Skin epidermis (tissue), 12 donors: ENCODE results near the gene QRICH1.

Source experiments
- H3K27ac ChIP-seq, 21 experiments: fragments of 200-600 bp; sonication (generic) in 11 of 21; one replicate each; pipeline ENCODE4 v1.5.0; 2020; ENCODE audit warnings: mild to moderate bottlenecking in 3 of 21, inconsistent platforms in 2 of 21, moderate library complexity in 2 of 21
- H3K4me3 ChIP-seq, 7 experiments: fragments of 200-600 bp; sonication (generic) in 2 of 7; one replicate each; pipeline ENCODE4 v1.5.0; 2020; ENCODE audit warnings: inconsistent platforms in 2 of 7, mild to moderate bottlenecking in 2 of 7, moderate library complexity in 1 of 7

QRICH1 gene, protein sequence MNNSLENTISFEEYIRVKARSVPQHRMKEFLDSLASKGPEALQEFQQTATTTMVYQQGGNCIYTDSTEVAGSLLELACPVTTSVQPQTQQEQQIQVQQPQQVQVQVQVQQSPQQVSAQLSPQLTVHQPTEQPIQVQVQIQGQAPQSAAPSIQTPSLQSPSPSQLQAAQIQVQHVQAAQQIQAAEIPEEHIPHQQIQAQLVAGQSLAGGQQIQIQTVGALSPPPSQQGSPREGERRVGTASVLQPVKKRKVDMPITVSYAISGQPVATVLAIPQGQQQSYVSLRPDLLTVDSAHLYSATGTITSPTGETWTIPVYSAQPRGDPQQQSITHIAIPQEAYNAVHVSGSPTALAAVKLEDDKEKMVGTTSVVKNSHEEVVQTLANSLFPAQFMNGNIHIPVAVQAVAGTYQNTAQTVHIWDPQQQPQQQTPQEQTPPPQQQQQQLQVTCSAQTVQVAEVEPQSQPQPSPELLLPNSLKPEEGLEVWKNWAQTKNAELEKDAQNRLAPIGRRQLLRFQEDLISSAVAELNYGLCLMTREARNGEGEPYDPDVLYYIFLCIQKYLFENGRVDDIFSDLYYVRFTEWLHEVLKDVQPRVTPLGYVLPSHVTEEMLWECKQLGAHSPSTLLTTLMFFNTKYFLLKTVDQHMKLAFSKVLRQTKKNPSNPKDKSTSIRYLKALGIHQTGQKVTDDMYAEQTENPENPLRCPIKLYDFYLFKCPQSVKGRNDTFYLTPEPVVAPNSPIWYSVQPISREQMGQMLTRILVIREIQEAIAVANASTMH

GRCh38 chr3:49093853-49094767, at the start of gene QRICH1:
TSS of gene QRICH1 (minus strand) at chr3:49094071. CDS start at chr3:49077017, 17,054 bp downstream.
- Histone ChIP-seq H3K4me3 (peak within 1 kb of the TSS; percentile 85 to 100 (median 96)), H3K27ac (peak within 1 kb of the TSS; percentile 86 to 99 (median 97))

DNA sequence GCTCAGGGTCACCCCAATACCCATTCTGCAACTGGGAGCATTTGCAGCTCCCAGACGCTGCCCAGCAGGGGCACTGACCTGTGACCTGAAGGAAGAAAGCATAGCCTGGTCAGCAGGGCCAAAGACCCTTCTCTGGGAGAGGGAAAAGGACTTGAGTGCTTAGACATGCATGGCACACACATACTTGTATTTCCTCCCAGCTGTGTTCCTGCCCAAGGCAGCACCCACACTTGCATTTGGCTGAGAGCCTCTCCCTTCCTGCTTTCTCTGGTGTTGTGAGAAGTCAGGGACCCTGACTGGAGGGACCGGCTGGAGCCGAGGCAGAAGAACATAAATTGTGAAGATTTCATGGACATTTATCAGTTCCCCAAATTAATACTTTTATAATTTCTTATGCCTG, 46.2 kb upstream of the QRICH1 start:
- no peak overlapping the region for H3K27ac ChIP-seq
- H3K4me3 ChIP-seq: no peak overlapping the region

DNA sequence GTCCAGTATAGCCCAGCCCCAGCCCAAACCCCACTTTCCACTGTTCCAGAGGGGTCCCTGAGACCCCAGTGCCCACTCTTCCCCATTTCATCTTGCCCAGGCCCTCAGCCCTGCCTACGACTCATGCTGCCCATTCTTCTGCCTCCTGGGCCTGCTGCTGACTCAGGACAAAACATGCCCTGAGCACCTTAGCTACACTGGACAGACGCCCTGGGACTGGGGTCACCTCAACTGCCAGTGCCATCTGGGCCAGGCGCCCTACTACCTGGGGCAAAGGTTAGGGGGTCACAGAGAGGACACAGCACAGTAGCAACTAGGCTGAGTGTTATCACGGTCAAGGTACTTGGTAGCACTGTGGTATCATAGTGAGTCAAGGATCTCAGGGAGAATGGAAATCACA, 41.6 kb upstream of the QRICH1 start:
- H3K27ac ChIP-seq: no peak overlapping the region
- no peak overlapping the region for H3K4me3 ChIP-seq

DNA sequence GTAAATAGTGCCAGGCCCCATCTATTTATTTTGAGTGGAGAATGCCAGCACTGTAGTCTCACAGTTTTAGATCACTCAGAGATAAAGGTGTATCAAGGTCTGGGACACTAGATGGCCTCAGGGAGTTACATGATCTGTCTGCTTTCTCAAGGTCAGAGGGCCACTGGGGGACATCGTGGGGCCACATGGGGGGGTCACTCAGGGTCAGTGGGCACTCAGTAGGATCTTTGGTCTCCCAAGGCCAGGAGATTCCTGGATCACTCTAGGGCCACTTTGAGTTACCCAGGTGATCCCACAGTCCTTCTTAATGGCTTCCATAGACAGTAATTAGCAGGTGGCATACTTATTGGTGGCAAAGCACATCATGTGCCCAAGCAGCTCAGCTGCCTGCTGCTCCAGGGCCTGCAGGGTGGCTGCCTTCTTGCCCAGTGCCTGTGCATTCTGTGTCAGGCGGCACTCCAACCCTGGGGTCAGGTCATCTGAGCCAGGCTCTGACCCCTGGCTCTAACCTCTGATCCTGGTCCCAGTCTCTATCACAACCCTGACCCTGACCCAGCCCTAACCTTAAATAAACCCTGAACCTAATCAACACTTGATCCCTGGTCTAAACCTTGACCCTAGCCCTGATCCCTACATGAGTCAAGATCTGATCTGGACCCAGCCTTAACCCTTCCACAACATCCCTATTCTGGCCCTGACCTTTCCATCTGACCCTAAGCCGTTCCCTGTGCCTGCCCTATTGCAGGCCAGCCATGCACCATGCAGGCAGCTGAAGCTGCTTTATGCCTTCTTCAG, 40.8 kb upstream of the QRICH1 start:
- H3K4me3 ChIP-seq: no peak overlapping the region
- peak overlapping the region in 4 of 21 experiments; percentile 80 to 90 (median 82) for H3K27ac ChIP-seq

DNA sequence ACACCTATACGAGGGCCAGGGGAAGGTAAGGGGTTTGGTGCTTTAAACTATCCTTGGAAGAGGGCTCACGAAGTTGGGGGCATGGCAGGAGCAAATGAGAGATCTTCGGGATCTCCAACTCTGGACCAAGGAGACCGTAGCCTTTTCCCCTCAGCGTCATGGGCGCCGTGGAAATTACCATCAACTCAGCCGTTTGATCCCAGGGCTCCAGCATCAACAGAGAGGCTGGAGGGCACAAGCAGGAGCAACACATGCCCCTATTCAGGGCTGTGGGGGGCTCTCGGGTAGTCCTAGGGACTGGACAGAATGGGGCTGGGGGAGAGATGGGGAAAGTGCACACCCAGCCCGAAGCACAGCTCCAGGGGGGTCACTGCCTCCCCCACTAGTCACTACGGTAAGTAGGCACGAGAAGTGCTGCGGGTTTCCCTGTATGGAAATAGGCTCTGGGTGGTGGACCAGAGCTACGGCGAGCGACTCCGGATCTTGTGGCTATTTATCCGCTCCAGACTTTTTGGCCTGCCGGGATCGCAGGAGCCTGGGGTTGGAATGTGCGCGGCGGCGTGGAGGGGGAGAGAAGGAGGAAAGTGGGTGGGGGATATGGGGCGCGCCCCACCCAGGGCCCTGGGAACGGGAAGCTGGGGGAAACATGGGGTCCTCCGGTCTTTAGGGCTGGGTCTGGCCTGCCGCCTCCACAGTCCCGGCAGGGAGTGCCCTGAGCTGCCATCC, 39.5 kb upstream of the QRICH1 start:
- H3K27ac ChIP-seq: peak overlapping the region; percentile 20 to 92 (median 84)

GRCh38 chr3:49132437-49133225, 38.8 kb upstream of the QRICH1 start, which contains the start of gene LAMB2:
TSS of gene LAMB2 (minus strand) at chr3:49133050. CDS start at chr3:49132867, 183 bp downstream.
- Histone ChIP-seq H3K27ac (peak within 1 kb of the TSS; percentile 20 to 92 (median 84)), H3K4me3 (peak within 1 kb of the TSS; percentile 43 to 64 (median 58))

More for the DNA sequence above, 39.5 kb upstream of the QRICH1 start:
- H3K4me3 ChIP-seq: peak overlapping the region; percentile 43 to 64 (median 58)

DNA sequence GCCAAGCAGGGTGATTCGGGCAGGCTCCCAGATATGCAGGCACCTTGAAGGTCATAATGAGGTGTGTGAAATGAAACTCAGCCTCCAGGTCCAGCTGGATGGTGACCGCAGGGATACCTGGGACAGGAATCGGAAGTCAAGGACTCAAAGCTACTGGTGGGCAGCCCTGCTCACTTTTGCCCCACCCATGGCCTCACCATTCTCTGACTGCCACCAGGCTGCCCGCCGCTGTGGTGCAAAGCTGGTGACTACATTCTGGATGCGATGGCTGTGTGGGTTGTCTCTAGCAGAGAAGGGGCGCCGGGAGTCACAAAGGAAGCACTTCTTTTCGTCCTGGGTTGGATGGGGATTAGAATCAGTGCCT, 38.2 kb upstream of the QRICH1 start:
- H3K27ac ChIP-seq: peak overlapping the region in 20 of 21 experiments; percentile 52 to 92 (median 84)
- H3K4me3 ChIP-seq: peak overlapping the region; percentile 43 to 64 (median 58)

DNA sequence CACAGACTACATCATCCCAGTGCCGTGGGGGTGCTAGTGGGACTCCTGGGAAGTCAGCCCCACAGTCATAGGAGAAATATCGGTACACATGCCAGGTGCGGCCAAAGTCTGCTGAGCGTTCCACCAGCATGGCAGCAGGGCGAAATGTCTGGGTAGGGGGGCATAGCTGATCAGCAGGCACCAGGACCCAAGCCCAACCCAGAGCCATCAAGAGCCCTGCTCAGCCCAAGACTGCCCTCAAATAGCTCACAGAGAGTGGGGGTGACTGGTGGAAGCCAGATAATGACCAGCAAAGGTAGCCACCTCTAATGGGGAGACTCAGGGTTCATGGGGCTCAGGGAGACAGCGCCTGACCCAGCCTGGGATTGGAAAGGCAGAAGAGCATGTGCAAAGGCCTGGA, 37.7 kb upstream of the QRICH1 start:
- Histone ChIP-seq H3K4me3 (peak overlapping the region in 5 of 7 experiments; percentile 43 to 64 (median 58)), H3K27ac (peak overlapping the region in 14 of 21 experiments; percentile 12 to 92 (median 82))

- H3K4me3 ChIP-seq: no peak overlapping the region
These were observed 37.2 kb upstream of the QRICH1 start for GRCh38 chr3:49131040-49131439.

DNA sequence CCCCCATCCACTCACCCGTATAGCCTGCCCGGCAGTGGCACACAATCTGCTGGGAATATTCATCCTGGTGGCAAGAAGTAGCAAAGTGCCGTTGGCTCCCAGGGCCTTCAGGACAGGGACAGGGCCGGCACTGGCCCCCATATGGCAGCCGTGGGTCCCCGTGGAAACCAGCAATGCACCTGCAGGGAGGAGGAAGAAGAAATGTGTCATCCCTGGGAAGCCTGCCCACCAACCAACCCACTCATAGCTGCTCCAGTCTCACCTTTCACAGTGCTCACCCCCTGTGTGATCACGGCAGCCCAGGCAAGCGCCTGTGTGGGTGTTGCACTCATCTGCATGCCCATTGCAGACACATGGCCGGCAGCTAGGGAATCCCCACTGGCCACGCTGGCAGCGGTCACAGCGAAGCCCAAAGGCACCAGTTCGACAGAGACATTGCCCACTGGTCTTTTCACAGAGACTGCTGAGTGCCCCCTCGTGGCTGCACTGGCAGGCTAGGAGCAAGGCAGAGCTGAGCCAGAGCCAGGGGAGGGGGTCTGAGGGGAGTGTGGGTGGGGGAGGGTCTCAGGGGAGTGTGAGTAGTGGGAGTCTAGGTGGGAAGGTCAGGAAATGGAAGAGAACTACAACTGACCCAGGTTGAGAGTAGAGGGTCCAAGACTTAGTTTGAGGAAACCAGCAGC, 31.3 kb upstream of the QRICH1 start:
- Histone ChIP-seq H3K27ac (no peak overlapping the region), H3K4me3 (no peak overlapping the region)

More at GRCh38 chr3:49131040-49131439, 37.2 kb upstream of the QRICH1 start:
- H3K27ac ChIP-seq: peak overlapping the region in 2 of 21 experiments; percentile 81 to 86

DNA sequence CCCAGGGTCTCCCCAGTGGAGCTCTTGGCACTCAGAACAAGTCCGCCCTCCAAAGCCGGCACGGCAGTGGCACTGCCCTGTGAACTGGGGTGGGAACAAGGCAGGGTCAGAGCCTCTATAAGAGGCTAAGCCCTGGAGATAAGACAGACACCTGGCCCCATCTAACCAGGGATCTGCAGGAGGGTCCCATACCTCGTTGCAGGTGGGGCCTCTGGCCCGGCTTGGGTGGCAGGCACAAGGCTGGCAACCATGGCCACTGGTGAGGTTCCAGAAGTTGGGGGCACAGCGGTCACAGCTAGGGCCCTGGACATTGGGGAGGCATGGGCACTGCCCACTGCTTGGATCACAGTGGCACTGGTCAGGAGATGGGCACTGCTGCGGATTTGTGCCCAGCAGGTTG, 30.3 kb upstream of the QRICH1 start:
- no peak overlapping the region for H3K4me3 ChIP-seq
- no peak overlapping the region for H3K27ac ChIP-seq

GRCh38 chr3:49123687-49124086, 29.8 kb upstream of the QRICH1 start:
- Histone ChIP-seq H3K4me3 (no peak overlapping the region), H3K27ac (no peak overlapping the region)

DNA sequence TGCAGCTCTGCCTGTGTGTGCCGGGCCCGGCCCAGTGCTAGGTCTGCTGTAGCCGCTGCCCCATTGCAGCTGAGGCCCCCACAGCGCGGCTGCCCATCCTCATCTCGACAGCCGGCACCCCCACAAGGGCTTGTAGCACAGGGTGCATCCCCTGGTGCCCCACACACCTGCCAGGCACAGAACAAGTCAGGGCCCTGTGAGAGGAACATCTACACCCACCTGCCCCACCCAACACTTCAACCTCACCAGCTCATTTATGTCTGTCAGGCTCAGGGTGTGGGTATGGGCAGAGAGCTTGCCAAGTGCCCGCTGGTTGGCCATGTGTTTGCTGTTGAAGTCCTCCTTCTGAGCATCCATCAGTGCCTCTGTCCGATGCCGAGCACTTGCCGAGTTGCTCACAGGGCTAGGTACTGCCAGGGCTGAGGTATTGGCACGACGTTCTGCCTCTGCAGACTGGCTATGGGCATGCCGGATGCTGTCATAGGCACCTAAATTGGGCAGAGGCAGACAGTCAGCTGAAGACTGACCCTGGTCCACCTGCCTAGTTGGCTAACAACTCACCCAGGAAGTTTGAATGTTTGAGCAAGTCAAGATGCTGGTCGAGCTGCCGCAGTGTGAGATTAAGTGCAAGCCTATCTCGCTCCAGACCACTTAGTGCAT, 29.1 kb upstream of the QRICH1 start:
- no peak overlapping the region for H3K4me3 ChIP-seq
- no peak overlapping the region for H3K27ac ChIP-seq

- H3K4me3 ChIP-seq: no peak overlapping the region
- H3K27ac ChIP-seq: no peak overlapping the region
These were observed 28.6 kb upstream of the QRICH1 start for GRCh38 chr3:49122451-49122850.

- H3K27ac ChIP-seq: peak overlapping the region in 1 of 21 experiments; percentile 96
- no peak overlapping the region for H3K4me3 ChIP-seq
These were observed 28.2 kb upstream of the QRICH1 start for GRCh38 chr3:49122022-49122421.

DNA sequence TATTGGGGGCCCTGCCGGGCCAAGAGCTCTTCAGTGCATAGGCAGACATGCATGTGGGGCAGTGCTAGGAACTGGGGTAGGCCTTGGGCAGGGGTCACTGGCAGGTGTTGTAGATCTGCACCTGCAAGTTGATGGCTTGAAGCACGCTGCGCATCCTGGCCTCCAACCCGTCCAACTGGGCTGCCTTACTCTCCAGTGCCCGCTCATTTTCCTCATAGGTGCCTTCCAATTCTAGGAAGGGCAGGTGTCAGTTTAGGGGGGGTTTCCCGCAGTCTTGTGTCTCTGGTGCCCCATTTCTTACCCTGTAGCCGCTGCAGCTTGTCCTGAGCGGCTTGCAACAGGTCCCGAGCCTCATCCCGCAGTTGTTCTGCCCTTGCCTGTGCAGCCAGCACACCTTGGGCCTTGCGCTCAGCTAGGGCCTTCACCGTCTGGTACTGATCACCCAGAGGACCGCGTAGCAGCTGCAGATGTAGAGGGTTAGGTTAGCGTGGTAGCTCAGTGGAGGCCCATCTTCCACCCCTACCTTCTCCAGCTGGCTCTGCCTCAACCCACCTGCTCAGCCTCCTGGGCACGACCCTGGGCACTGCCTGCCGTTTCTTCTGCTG, 27.4 kb upstream of the QRICH1 start:
- H3K4me3 ChIP-seq: peak overlapping the region; percentile 61 to 97 (median 78)
- H3K27ac ChIP-seq: peak overlapping the region; percentile 47 to 99 (median 96)
